ENCODE results near the gene AIFM3.

AIFM3 gene

DNA sequence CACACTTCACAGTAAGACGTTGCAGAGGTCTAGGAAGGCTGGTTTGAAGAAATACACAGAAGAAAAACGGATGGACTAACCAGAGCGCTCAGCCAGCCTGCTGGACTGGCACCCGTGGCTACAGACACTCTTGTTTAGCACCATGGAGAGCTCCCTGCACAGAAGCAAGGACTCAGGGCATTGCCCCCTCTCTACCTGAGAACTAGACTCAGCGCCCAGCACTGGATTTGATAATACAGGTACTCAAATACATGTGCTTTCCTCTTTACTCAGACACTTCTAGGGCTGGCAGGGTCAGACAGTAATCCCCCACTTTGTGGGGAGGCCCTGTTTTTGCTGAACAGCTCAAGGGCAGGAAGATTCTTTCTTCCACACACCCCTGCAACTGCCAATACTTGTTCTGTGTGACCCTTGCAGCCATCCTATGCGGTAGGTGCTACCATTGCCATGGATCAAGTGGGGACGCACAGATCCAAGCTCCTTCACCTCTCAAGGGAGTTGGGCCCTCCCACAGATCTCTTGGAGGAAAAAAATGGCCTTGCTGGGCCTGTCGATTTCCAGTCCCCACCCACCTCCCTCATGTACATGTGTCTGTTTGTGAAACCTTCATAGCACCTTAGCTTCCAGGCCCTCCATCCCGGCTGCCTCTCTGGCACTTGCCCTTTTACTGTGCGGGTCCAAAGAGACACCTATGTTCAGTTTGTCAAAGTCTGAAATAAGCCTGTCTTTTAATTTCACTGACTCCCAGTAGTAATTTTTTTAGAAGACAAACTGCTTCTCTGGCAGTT, 42.8 kb downstream of the AIFM3 start:
- DNase-seq (ENCODE audit: low spot score): no peak
- Histone ChIP-seq H3K4me3 (no peak overlapping the region), H3K27ac (no peak overlapping the region)
- TF ChIP-seq, protein P1, sequence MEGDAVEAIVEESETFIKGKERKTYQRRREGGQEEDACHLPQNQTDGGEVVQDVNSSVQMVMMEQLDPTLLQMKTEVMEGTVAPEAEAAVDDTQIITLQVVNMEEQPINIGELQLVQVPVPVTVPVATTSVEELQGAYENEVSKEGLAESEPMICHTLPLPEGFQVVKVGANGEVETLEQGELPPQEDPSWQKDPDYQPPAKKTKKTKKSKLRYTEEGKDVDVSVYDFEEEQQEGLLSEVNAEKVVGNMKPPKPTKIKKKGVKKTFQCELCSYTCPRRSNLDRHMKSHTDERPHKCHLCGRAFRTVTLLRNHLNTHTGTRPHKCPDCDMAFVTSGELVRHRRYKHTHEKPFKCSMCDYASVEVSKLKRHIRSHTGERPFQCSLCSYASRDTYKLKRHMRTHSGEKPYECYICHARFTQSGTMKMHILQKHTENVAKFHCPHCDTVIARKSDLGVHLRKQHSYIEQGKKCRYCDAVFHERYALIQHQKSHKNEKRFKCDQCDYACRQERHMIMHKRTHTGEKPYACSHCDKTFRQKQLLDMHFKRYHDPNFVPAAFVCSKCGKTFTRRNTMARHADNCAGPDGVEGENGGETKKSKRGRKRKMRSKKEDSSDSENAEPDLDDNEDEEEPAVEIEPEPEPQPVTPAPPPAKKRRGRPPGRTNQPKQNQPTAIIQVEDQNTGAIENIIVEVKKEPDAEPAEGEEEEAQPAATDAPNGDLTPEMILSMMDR (IDR thresholded peaks at IDR 0.05): no peak

DNA sequence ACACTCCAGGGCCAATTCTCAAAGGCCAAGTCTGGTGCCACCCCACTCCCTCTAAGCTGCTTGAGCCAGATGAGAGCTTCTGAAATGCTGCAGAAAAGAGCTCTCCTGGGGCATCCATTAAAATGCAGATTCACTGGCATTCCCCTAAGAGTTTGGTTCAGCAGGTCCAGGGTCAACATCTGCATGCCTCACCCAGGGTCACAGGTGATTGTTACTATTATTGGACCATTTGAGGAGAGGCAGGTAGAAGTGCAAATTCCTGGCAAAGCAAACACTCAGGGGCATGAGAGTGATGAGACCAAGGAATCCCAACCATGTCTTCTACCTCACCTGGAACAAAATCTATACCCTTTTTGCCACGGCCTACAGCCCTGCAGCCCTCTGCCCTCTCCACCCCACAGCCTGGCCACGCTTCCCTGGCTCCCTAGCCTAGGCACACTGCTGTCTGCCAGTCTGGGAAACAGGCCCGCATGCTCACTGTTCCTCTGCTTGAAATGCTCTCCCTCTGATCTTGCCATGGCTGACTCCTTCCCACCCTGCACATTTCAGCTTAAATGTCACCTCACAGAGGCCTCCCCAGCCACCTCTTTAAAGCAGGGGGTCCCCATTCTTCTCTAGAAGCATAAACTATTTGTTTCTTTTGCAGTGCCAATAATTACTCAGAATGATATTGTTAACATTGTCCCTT, 43.5 kb downstream of the AIFM3 start:
- Histone ChIP-seq H3K4me3 (no peak overlapping the region), H3K27ac (no peak overlapping the region)
- TF ChIP-seq, protein P1 (IDR thresholded peaks at IDR 0.05): no peak
- DNase-seq (ENCODE audit: low spot score): no peak

DNA sequence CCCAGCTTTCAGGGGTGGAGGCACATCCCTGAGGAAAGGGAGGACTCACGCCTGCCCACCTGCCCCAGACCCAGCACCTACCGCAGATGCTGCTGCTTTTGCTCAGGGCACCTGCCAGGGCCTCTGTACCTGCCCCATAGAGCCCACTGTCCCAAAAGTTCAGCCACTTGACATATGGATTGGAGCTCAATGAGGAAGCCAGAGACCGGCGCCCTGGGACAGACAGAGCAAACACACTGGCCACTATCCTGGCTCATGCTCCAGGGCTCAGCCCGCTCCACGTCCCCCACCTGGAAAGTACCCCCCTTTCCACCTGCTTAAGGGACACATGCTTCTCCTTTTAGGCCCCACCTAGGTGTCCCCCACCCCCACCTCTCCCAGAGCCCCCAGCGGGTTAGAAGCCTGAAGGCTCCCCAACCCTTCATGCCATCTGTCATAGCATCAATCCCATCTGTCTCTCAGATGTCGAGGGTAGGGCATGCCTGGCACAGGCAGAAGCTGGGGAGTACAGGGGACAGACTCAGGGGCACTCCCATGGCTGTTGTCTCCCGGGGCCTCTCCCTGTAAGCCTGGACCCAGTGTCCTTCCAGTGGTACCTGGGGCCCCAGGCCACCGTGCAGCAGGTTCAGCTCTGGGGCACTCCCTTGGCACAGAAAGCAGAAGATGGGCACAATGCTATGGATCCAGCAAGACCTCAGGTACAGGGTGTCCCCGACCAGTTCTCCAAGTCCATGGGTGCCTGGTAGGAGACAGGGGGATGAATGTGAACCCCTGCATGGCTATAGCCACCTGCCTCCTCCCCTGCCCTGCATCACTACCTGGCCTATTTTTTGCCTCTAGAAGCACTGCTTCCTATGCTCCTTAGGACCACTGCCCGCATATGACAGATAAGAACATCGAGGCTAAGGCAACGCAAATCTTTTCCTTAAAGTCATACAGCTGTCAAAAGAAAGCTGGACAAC, 45.7 kb downstream of the AIFM3 start:
- DNase-seq (ENCODE audit: low spot score): no peak
- TF ChIP-seq, protein P1 (IDR thresholded peaks at IDR 0.05): no peak
- H3K27ac ChIP-seq: no peak overlapping the region
- H3K4me3 ChIP-seq: no peak overlapping the region

DNA sequence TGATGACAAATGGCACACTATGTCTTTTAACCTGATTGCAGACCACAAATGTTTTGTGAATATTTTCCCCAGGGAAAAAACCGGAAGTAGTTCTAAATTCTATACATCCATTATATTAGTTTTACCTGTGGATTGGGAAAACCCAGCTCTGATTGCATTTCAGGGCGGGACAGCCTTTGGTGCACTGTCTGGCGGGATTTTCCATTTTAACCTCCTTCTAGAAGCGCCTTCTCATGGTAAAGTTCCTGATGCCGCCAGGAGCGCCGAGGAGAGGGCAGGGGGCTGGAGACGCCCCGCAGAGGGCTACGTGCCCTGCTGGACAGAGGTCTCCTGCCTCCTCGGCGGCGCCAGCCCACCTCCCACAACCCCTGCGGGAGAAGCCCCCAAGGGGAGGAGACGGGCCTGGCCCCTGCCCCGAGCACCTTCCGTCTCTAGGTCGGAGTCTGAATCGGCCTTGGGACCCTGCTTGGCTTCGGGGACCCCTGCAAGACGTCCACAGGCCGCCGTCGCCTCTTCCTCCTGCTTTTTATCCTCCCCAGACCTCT, 46.7 kb downstream of the AIFM3 start:
- no peak for DNase-seq (ENCODE audit: low spot score)
- Histone ChIP-seq H3K27ac (peak overlapping the region; percentile 56 to 66), H3K4me3 (peak overlapping the region; percentile 66)
- TF ChIP-seq, protein P1 (IDR thresholded peaks at IDR 0.05): no peak

DNA sequence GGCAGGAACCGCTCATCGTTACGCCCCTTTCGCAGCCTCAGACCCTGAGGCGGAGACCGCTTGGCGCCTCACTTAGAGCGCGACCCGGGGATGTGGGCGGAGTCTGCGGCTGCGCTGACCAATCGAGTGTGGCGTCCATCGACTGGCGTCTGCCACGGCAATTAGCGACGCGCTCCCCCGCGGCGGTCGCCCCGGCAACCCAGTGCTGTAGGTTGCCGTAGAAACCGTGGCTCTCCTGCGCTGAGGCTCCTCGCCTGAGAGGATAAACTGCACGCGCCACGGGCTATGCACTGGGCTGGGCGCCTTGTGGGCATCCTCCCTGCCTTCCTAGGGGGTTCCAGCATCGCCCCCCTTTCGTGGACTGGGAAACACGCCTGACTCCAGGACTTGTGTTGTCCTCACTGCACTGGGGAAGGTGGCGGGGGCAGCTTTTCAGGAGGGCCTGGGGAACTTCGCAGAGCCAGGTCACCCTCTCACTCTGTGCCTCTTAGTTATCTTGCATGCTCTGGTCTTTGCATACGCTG, 47.2 kb downstream of the AIFM3 start:
- TF ChIP-seq, protein P1 (IDR thresholded peaks at IDR 0.05): no peak
- DNase-seq (ENCODE audit: low spot score): peak; percentile 91
- peak overlapping the region; percentile 66 for H3K4me3 ChIP-seq
- peak overlapping the region; percentile 56 to 66 for H3K27ac ChIP-seq

DNA sequence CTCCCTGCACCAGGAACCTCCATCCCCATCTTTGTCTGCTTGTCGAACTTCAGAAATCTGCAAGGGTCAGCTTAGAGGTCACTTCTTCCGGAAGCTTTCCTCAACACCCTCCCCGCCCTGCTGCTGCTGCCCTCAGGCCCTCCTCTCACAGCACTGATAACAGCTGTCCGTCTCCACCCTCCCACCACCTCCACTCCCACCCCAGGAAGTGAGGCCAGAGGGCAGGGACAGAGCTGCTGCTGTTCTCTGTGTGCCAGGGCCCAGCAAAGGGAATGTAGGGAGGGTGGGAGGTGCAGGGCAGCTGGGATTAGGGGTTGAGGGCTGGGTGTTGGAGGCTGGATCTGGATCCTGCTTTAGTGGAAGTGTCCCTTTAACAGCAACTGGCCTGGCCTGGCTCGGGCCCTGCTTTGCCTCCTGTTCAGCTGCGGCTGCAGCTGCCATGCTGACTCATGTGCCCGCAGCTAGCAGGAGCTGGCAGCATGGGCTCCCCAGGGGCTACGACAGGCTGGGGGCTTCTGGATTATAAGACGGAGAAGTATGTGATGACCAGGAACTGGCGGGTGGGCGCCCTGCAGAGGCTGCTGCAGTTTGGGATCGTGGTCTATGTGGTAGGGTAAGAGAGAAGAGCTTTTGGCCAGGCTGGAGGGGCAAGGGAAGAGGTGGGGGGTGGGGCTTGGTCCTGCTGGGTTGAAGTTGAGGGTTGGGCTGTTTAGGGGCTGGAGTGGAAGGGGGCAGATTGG, 47.8 kb downstream of the AIFM3 start, which contains the start of gene P2RX6:
Gene P2RX6 (plus strand): TSS at position 440 of the 740 bp plus-strand sequence. CDS start 10 bp downstream, at position 450.
- TF ChIP-seq, protein P1 (IDR thresholded peaks at IDR 0.05): no peak
- Histone ChIP-seq H3K27ac (peak within 1 kb of the TSS; percentile 56 to 66), H3K4me3 (peak within 1 kb of the TSS; percentile 66)
- no peak for DNase-seq (ENCODE audit: low spot score)
